Prostate gland (tissue), 2 donors: ENCODE data around the gene UNC5B. TPM values are rescaled to one million over a fixed set of nuclear protein-coding genes. Genes with fewer than 3 reads are reported as not detected.

ENCODE experiments used
- DNase-seq: peaks from one replicate; pipeline ENCODE4 v3.0.0-alpha.2; 2019; ENCODE audit warnings: low spot score
- H3K27ac ChIP-seq, 2 donors: fragments of 200-600 bp; sonication (generic); 2 replicates each; pipeline ENCODE4 v1.5.1; 2017 to 2019
- H3K27me3 ChIP-seq: fragments of 200-600 bp; sonication (generic); replicated peaks from 2 replicates; pipeline ENCODE4 v1.5.1; 2019; ENCODE audit not compliant: insufficient read depth
- H3K36me3 ChIP-seq, 2 donors: fragments of 200-600 bp; sonication (generic); 1 replicate in 1 of 2; 2 replicates in 1 of 2; pipeline versions ENCODE4 v1.5.1 to v1.8.1; 2017 to 2019
- H3K4me1 ChIP-seq: fragments of 200-600 bp; sonication (generic); replicated peaks from 2 replicates; pipeline ENCODE4 v1.5.1; 2019
- H3K4me3 ChIP-seq, 2 donors: fragments of 200-600 bp; sonication (generic); 2 replicates each; pipeline ENCODE4 v1.5.1; 2017 to 2019
- H3K9me3 ChIP-seq: fragments of 200-600 bp; sonication (generic); 2 replicates; pipeline ENCODE4 v1.5.1; 2017
- CTCF ChIP-seq, 4 experiments: fragments of 200-600 bp in 2 of 4; fragments of 450-650 bp in 2 of 4; sonication (generic) in 2 of 4; IDR thresholded peaks; 1 replicate in 3 of 4; 2 replicates in 1 of 4; pipeline ENCODE4 v1.5.1; 2016 to 2019; ENCODE audit warnings: antibody characterized with exemption in 4 of 4, mild to moderate bottlenecking in 2 of 4, moderate library complexity in 2 of 4
- POLR2A ChIP-seq: fragments of 450-650 bp; IDR thresholded peaks from one replicate; pipeline ENCODE4 v1.6.1; 2016; ENCODE audit warnings: antibody characterized with exemption, mild to moderate bottlenecking
- POLR2AphosphoS5 ChIP-seq: sonication (generic); formaldehyde crosslinking; IDR thresholded peaks from one replicate; pipeline ENCODE4 v1.6.1; 2017; ENCODE audit warnings: antibody characterized with exemption
- WGBS: methylation state at CpG from one replicate; pipeline ENCODE4 v1.1.5; 2018; 5-methylcytosine and 5-hydroxymethylcytosine counted together
- intact Hi-C: fragments of 100-400 bp; cut with DNase I; formaldehyde crosslinking; loops from one replicate; pipeline ENCODE4 v1.14.2; 2022
- total RNA-seq, 2 donors: library from RNA; depleted of rRNA; stranded (reverse); fragments of >200 nt; gene quantifications; one replicate each; pipeline ENCODE4 v1.1.0, GENCODE V29; 2016

The UNC5B gene
- total RNA-seq, 2 donors from 2014 or later, result 12.8 to 58.4 TPM

GRCh38 chr10:71286521-71287294, 74.3 kb downstream of the UNC5B start:
- Histone ChIP-seq H3K4me3 (no peak overlapping the region), H3K27me3 (no peaks in the 10 kb centered on the region), H3K36me3 (no peaks in the 10 kb centered on the region), H3K27ac (no peak overlapping the region), H3K4me1 (no peaks in the 10 kb centered on the region), H3K9me3 (no peaks in the 10 kb centered on the region)
- no peak for TF ChIP-seq POLR2A
- no peak for TF ChIP-seq POLR2AphosphoS5
- TF ChIP-seq CTCF (IDR thresholded peaks at IDR 0.05), result no peak
- intact Hi-C loops, result loop anchor here (5.0 kb wide), 2 partner anchors 74 to 384 kb away; partner anchors contain the start of gene UNC5B
- 90% methylated on average over 17 of the region's 17 CpGs for WGBS
- DNase-seq, result no peak

- no peaks in the 10 kb centered on the region for H3K9me3 ChIP-seq
- DNase-seq, result no peak
- TF ChIP-seq CTCF (IDR thresholded peaks at IDR 0.05), result no peak
- TF ChIP-seq POLR2A, result no peak
- TF ChIP-seq POLR2AphosphoS5, result no peak
- H3K4me1 ChIP-seq, result no peaks in the 10 kb centered on the region
- whole genome bisulfite sequencing, result 86% methylated on average over 14 of the region's 14 CpGs
- intact Hi-C loops, result loop anchor here (5.0 kb wide), 2 partner anchors 75 to 385 kb away; partner anchors contain the start of gene UNC5B
- H3K27ac ChIP-seq, result no peak overlapping the region
- H3K4me3 ChIP-seq, result no peak overlapping the region
- no peaks in the 10 kb centered on the region for H3K36me3 ChIP-seq
- H3K27me3 ChIP-seq, result no peaks in the 10 kb centered on the region
Measured at GRCh38 chr10:71287456-71287855, 75.1 kb downstream of the UNC5B start.

- no peak for DNase-seq
- Histone ChIP-seq H3K4me1 (no peaks in the 10 kb centered on the region), H3K4me3 (no peak overlapping the region), H3K9me3 (no peaks in the 10 kb centered on the region), H3K36me3 (no peaks in the 10 kb centered on the region), H3K27ac (no peak overlapping the region), H3K27me3 (no peaks in the 10 kb centered on the region)
- TF ChIP-seq POLR2AphosphoS5, result no peak
- TF ChIP-seq POLR2A, result no peak
- TF ChIP-seq CTCF (IDR thresholded peaks at IDR 0.05), result no peak
- WGBS, result 85% methylated on average over 15 of the region's 15 CpGs
- intact Hi-C loops, result loop anchor here (5.0 kb wide), 2 partner anchors 76 to 386 kb away; partner anchors contain the start of gene UNC5B
Measured at GRCh38 chr10:71288461-71288860, 76.1 kb downstream of the UNC5B start.

- TF ChIP-seq CTCF (IDR thresholded peaks at IDR 0.05) (no peak), POLR2AphosphoS5 (no peak), POLR2A (no peak)
- Histone ChIP-seq H3K4me3 (no peak overlapping the region), H3K27me3 (no peaks in the 10 kb centered on the region), H3K9me3 (no peaks in the 10 kb centered on the region), H3K36me3 (no peaks in the 10 kb centered on the region), H3K4me1 (no peaks in the 10 kb centered on the region), H3K27ac (no peak overlapping the region)
- no peak for DNase-seq
- intact Hi-C loops, result loop anchor here (5.0 kb wide), 2 partner anchors 77 to 387 kb away; partner anchors contain the start of gene UNC5B
- 90% methylated on average over 12 of the region's 12 CpGs for WGBS
Measured at GRCh38 chr10:71289421-71290130, 77.2 kb downstream of the UNC5B start.
